Common myeloid progenitor, CD34-positive (primary cell): ENCODE data around the gene POU2F3.

ENCODE experiments used
- CTCF ChIA-PET: fragments of 350-600 bp; sonication (Branson Sonifier 250); formaldehyde crosslinking; loops from one replicate; lab custom pipeline; 2021; ENCODE audit warnings: antibody characterized with exemption; lab: Charles Lee
- POLR2A ChIA-PET: fragments of 350-600 bp; sonication (Branson Sonifier 250); formaldehyde crosslinking; loops from one replicate; lab custom pipeline; 2021; ENCODE audit warnings: antibody characterized with exemption; lab: Charles Lee
- DNase-seq, 3 donors: peaks; one replicate each; pipeline versions ENCODE4 v3.0.0 to v3.0.0-alpha.2; 2013
- H3K27ac ChIP-seq, 2 experiments: 1 replicate in 1 of 2; 2 replicates in 1 of 2; pipeline ENCODE4 v1.7.0; 2013; ENCODE audit warnings: inconsistent platforms in 2 of 2, low read length in 2 of 2, mild to moderate bottlenecking in 2 of 2, low read depth in 1 of 2, moderate library complexity in 1 of 2; ENCODE audit not compliant: severe bottlenecking in 2 of 2, insufficient read depth in 1 of 2, poor library complexity in 1 of 2
- H3K27me3 ChIP-seq, 5 experiments: replicated peaks in 2 of 5; 1 replicate in 3 of 5; 2 replicates in 2 of 5; pipeline versions ENCODE4 v1.6.1 to v1.7.0; 2013; ENCODE audit warnings: low read length in 4 of 5, mild to moderate bottlenecking in 2 of 5, moderate library complexity in 2 of 5, inconsistent platforms in 1 of 5; ENCODE audit not compliant: insufficient read depth in 5 of 5, control insufficient read depth in 4 of 5
- H3K36me3 ChIP-seq, 4 experiments: 1 replicate in 2 of 4; 2 replicates in 2 of 4; pipeline versions ENCODE4 v1.6.1 to v1.7.0; 2013; ENCODE audit warnings: low read length in 3 of 4, control low read depth in 1 of 4, mild to moderate bottlenecking in 1 of 4; ENCODE audit not compliant: control insufficient read depth in 4 of 4, insufficient read depth in 4 of 4
- H3K4me1 ChIP-seq, 4 experiments: 1 replicate in 3 of 4; 2 replicates in 1 of 4; pipeline versions ENCODE4 v1.6.1 to v1.7.1; 2013; ENCODE audit warnings: low read length in 3 of 4, mild to moderate bottlenecking in 3 of 4, control low read depth in 1 of 4, inconsistent platforms in 1 of 4, moderate library complexity in 1 of 4; ENCODE audit not compliant: control insufficient read depth in 4 of 4, insufficient read depth in 4 of 4; ENCODE audit errors: control extremely low read depth in 1 of 4
- H3K4me3 ChIP-seq, 7 experiments: 1 replicate in 4 of 7; 2 replicates in 3 of 7; pipeline versions ENCODE4 v1.5.1 to v1.7.0; 2013; ENCODE audit warnings: mild to moderate bottlenecking in 7 of 7, low read length in 6 of 7, moderate library complexity in 6 of 7, inconsistent platforms in 2 of 7, low read depth in 2 of 7, control low read depth in 1 of 7; ENCODE audit not compliant: insufficient read depth in 4 of 7, control insufficient read depth in 1 of 7; ENCODE audit errors: extremely low read depth in 1 of 7
- H3K9me3 ChIP-seq, 5 experiments: 1 replicate in 4 of 5; 2 replicates in 1 of 5; pipeline versions ENCODE4 v1.6.1 to v1.7.1; 2013; ENCODE audit warnings: low read length in 4 of 5, mild to moderate bottlenecking in 2 of 5, inconsistent platforms in 1 of 5, low read depth in 1 of 5, moderate library complexity in 1 of 5; ENCODE audit not compliant: control insufficient read depth in 4 of 5, insufficient read depth in 2 of 5; ENCODE audit errors: control extremely low read depth in 1 of 5
- WGBS: methylation state at CpG from one replicate; pipeline ENCODE4 v1.1.5; 2013; ENCODE audit not compliant: insufficient coverage; 5-methylcytosine and 5-hydroxymethylcytosine counted together

POU2F3 gene

GRCh38 chr11:120358729-120359128 is 118.8 kb downstream of the POU2F3 start:
- CTCF ChIA-PET, result no interaction called here
- WGBS, result 94% methylated on average over 3 of the region's 3 CpGs
- no peaks in the 10 kb centered on the region for H3K4me1 ChIP-seq
- H3K27ac ChIP-seq, result no peak overlapping the region
- no peaks in the 10 kb centered on the region for H3K36me3 ChIP-seq
- H3K9me3 ChIP-seq, result peaks cover 0 to 3% (median 0%) of the 10 kb centered on the region in 5 experiments
- H3K4me3 ChIP-seq, result no peak overlapping the region
- DNase-seq, result no peak
- peaks cover 5 to 39% (median 21%) of the 10 kb centered on the region in 5 experiments for H3K27me3 ChIP-seq
- POLR2A ChIA-PET, result no interaction called here

GRCh38 chr11:120363436-120363835 is 123.5 kb downstream of the POU2F3 start:
- Histone ChIP-seq H3K27me3 (peaks cover 0 to 13% (median 9%) of the 10 kb centered on the region in 5 experiments), H3K4me1 (no peaks in the 10 kb centered on the region), H3K27ac (no peak overlapping the region), H3K4me3 (no peak overlapping the region), H3K9me3 (peaks cover 0 to 3% (median 0%) of the 10 kb centered on the region in 5 experiments), H3K36me3 (no peaks in the 10 kb centered on the region)
- ChIA-PET CTCF (interaction anchor here (0.8 to 1.1 kb wide), 2 partner anchors 9 to 11 kb away, joined by 3 to 4 read pairs; no protein-coding TSS in a partner anchor), POLR2A (no interaction called here)
- DNase-seq, result no peak

DNA sequence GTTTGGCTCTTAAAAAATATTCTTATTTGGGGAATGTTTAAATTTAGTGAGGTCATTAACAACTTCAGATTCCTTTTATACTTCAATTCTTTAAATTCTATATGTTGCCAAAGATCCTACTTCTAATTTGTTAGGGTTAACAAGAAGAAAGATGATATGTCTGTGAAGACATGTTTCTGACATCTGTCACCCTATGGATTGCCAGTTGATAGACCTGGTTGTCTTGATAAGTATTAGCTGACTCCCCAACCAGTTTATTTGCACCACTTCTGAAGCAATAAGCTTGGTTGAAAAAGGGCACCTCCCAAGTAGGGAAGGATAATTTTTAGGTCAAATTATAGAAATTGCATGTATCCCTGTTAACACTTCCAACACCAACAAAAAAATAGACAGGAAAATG is 125.6 kb downstream of the POU2F3 start:
- no peak overlapping the region for H3K27ac ChIP-seq
- peaks cover 0 to 3% (median 0%) of the 10 kb centered on the region in 5 experiments for H3K9me3 ChIP-seq
- peaks cover 2 to 9% (median 4%) of the 10 kb centered on the region in 5 experiments for H3K27me3 ChIP-seq
- no peaks in the 10 kb centered on the region for H3K4me1 ChIP-seq
- POLR2A ChIA-PET, result no interaction called here
- H3K4me3 ChIP-seq, result no peak overlapping the region
- no peak for DNase-seq
- no peaks in the 10 kb centered on the region for H3K36me3 ChIP-seq
- CTCF ChIA-PET, result interaction anchor here (1.2 to 1.4 kb wide), 2 partner anchors 9 to 21 kb away, joined by 3 to 4 read pairs; no protein-coding TSS in a partner anchor
